ENCODE measurements around the gene SMTN. TPM values are rescaled to one million over a fixed set of nuclear protein-coding genes. Genes with fewer than 3 reads are reported as not detected.
"Not testable (repeated sequence)": the region's sequence is repeated elsewhere in the genome, so short reads cannot be mapped to it uniquely, and the experiment has no call there.

SMTN gene
- total RNA-seq, 1 donor from 2014 or later = 736 TPM

DNA sequence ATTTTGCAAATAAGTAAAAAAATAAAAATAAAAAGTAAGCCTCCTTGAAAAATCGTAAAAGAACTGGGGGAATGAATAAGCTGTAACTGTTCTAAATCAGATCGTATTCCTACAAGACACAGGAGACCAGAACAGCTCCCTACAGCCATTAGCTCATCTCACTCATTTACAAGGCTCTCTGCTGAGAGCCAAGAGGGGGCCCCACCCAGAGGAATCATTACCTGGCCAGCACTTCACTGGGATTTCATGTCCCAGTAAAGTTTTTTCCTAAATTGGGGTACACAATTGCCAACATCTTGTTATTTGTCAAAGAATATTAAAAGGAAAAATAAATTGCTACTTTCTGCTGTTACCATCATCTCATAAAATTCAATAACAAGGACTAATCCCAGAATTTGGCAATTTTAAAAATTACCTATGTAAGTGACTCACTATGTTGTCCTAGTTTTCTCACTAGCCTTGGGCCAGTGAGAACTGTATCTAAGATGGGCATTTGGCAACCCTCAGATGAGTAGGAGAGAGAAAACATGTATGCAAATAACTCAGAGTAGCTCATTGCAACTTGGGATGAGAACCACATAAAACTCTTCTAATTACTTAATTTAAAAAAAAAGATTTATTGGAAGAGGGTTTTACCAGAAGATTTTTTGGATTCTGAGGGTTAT, 18.4 kb upstream of the SMTN start:
- Mint-ChIP-seq H3K36me3 (ENCODE audit: low read depth, unreplicated experiment) (peaks cover 4% of the 10 kb centered on the region), H3K27me3 (ENCODE audit: unreplicated experiment) (peaks cover 4% of the 10 kb centered on the region), H3K27ac (ENCODE audit: unreplicated experiment) (no peak overlapping the region), H3K4me1 (ENCODE audit: unreplicated experiment) (peaks cover 33% of the 10 kb centered on the region), H3K9me3 (ENCODE audit: unreplicated experiment) (no peaks in the 10 kb centered on the region), H3K4me3 (ENCODE audit: unreplicated experiment) (no peak overlapping the region)
- no peak for TF ChIP-seq CTCF (IDR thresholded peaks at IDR 0.05; ENCODE audit: unreplicated experiment)
- no peak for DNase-seq (ENCODE audit: low spot score)

GRCh38 chr22:31064369-31064768, 16.7 kb upstream of the SMTN start:
- Mint-ChIP-seq H3K27ac (ENCODE audit: unreplicated experiment) (no peak overlapping the region), H3K27me3 (ENCODE audit: unreplicated experiment) (peaks cover 3% of the 10 kb centered on the region), H3K4me3 (ENCODE audit: unreplicated experiment) (no peak overlapping the region), H3K9me3 (ENCODE audit: unreplicated experiment) (no peaks in the 10 kb centered on the region), H3K4me1 (ENCODE audit: unreplicated experiment) (peaks cover 30% of the 10 kb centered on the region), H3K36me3 (ENCODE audit: low read depth, unreplicated experiment) (peaks cover 4% of the 10 kb centered on the region)
- DNase-seq (ENCODE audit: low spot score) = no peak
- TF ChIP-seq CTCF (IDR thresholded peaks at IDR 0.05; ENCODE audit: unreplicated experiment) = no peak

- no peak overlapping the region for H3K27ac Mint-ChIP-seq (ENCODE audit: unreplicated experiment)
Observed at GRCh38 chr22:31068970-31069369, 12.1 kb upstream of the SMTN start.

GRCh38 chr22:31069691-31070314, 11.3 kb upstream of the SMTN start:
- H3K36me3 Mint-ChIP-seq (ENCODE audit: low read depth, unreplicated experiment); H3K9me3 Mint-ChIP-seq (ENCODE audit: unreplicated experiment): not testable (repeated sequence)

More at GRCh38 chr22:31068970-31069369, 12.1 kb upstream of the SMTN start:
- no peak for TF ChIP-seq CTCF (IDR thresholded peaks at IDR 0.05; ENCODE audit: unreplicated experiment)
- peaks cover 24% of the 10 kb centered on the region for H3K4me1 Mint-ChIP-seq (ENCODE audit: unreplicated experiment)
- H3K27me3 Mint-ChIP-seq (ENCODE audit: unreplicated experiment) = no peaks in the 10 kb centered on the region
- no peaks in the 10 kb centered on the region for H3K9me3 Mint-ChIP-seq (ENCODE audit: unreplicated experiment)
- peaks cover 1% of the 10 kb centered on the region for H3K36me3 Mint-ChIP-seq (ENCODE audit: low read depth, unreplicated experiment)
- DNase-seq (ENCODE audit: low spot score) = no peak
- H3K4me3 Mint-ChIP-seq (ENCODE audit: unreplicated experiment) = no peak overlapping the region

DNA sequence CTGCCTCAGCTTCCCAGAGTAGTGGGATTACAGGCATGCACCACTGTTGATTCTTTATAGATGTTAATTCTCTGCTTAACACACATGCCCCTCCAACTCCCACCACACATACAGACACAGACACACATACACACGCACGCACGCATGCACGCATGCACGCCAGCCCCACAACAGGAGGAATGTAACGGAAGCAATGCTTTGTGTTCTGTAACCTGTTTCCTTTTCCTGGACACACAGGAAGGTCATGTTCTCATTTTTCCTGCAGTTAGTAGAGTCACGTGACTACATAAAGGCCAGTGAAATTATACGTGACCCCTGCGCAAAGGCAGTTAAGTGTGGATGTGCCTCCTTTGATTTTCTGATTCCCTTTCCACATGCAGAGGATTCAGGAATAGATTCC, 8.0 kb upstream of the SMTN start:
- H3K36me3 Mint-ChIP-seq (ENCODE audit: low read depth, unreplicated experiment); H3K9me3 Mint-ChIP-seq (ENCODE audit: unreplicated experiment); DNase-seq (ENCODE audit: low spot score); H3K27me3 Mint-ChIP-seq (ENCODE audit: unreplicated experiment); H3K4me3 Mint-ChIP-seq (ENCODE audit: unreplicated experiment); H3K4me1 Mint-ChIP-seq (ENCODE audit: unreplicated experiment): not testable (repeated sequence)
- peak overlapping the region; percentile 83 for H3K27ac Mint-ChIP-seq (ENCODE audit: unreplicated experiment)

More at GRCh38 chr22:31069691-31070314, 11.3 kb upstream of the SMTN start:
- H3K27ac Mint-ChIP-seq (ENCODE audit: unreplicated experiment); H3K27me3 Mint-ChIP-seq (ENCODE audit: unreplicated experiment); DNase-seq (ENCODE audit: low spot score); H3K4me3 Mint-ChIP-seq (ENCODE audit: unreplicated experiment): not testable (repeated sequence)
- H3K4me1 Mint-ChIP-seq (ENCODE audit: unreplicated experiment) = peaks cover 19% of the 10 kb centered on the region

DNA sequence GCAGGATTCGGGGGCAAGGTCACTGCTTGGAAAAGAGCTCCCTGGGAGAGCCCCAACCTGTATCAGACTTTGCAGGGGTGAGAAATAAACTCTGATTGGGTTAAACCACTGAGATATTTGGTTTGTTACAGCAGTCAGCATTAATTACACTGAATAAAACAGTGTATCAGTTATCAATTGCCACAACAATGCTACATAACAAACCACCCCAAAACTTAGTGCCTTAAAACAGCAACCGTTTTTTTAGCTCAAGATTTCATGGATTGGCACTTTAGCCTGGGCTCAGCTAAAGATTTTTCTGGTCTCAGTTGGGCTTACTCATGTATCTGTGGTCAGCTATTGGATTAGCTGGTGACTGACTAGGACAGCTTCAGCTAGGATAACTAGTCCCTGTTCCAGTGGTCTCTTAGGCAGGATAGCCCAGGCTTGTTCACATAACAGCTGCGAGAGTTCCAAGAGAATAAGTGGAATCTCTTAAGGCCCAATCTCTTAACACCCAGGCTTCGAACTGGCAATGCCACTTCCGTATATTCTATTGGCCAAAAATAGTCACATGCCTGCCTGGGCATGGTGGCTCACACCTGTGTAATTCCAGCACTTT, 7.5 kb upstream of the SMTN start:
- not testable (repeated sequence) for DNase-seq (ENCODE audit: low spot score); H3K27me3 Mint-ChIP-seq (ENCODE audit: unreplicated experiment); H3K4me3 Mint-ChIP-seq (ENCODE audit: unreplicated experiment); H3K9me3 Mint-ChIP-seq (ENCODE audit: unreplicated experiment); H3K4me1 Mint-ChIP-seq (ENCODE audit: unreplicated experiment); H3K36me3 Mint-ChIP-seq (ENCODE audit: low read depth, unreplicated experiment)
- peak overlapping the region; percentile 83 for H3K27ac Mint-ChIP-seq (ENCODE audit: unreplicated experiment)
